Kidney capillary endothelial cell (primary cell): ENCODE data around the gene DCC.

Experiments used
- DNase-seq: peaks from one replicate; pipeline ENCODE4 v3.0.0-alpha.2; 2018; ENCODE audit warnings: low spot score

Gene DCC

DNA sequence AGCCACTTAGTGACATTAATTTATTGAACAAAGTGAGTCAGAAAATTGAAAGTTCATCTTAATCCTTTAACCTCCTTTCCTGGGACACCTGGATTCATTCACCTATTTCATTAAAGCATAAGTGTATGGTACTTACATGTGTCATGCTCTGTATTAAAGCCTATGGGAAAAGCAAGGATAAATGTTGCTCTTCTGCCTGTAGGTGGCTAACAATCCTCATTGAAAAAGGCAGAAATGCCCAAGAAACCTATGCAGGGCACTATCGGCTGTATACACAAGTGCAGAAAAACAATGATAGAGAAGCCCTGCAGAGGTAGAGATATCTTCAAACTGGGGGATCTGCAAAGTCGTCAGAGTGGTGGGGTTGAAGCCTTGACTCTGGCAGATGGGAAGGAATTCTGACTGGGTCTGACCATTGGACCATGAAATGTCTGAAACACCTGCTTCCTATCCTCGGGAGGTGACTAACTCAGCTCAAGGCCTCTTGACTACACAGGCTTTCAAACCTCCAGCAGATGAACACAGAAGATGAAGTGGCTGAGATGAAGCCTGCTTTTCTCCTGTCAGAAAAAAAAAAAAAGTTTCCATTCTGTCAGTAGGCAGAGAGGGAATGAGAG, 83.1 kb downstream of the DCC start:
- no peak for DNase-seq

DNA sequence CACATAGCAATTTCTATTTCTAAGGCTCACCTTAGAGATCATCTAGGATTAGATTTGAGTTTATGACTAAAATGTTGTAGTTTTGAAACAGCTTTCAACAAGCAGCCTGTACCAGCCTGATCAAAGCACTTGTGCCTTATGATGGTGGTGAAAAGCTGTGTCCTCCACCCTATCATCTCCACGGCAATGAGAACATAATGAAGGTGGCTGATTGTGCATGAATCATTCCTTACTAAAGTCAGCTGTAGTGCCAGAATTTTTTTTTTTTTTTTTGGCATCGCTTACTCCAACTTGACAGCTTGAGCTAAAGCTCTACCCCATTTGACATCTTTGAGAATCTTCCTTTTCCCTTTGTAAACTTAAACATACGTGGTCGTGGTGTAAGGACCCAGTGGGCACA, 86.0 kb downstream of the DCC start:
- no peak for DNase-seq

DNA sequence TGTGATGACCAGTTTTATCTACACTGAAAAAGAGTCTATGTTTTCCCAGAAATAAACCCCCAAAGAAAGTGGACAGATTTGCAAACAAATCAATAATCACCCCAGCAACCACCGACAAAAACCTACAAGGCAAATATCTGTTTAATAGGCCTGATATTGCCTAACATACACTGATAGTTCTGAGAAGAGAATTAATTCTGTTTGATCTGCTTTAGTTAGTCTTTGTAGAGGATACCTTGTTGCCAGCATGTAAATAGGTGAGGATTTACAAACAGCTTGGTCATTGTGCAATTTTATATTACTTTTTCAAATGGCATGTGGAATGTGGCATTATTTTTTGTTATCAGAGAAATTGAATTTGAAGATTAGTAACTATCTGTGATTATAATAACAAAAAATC, 86.5 kb downstream of the DCC start:
- no peak for DNase-seq

- DNase-seq: no peak
These were observed 87.7 kb downstream of the DCC start for GRCh38 chr18:52427521-52428175.

DNA sequence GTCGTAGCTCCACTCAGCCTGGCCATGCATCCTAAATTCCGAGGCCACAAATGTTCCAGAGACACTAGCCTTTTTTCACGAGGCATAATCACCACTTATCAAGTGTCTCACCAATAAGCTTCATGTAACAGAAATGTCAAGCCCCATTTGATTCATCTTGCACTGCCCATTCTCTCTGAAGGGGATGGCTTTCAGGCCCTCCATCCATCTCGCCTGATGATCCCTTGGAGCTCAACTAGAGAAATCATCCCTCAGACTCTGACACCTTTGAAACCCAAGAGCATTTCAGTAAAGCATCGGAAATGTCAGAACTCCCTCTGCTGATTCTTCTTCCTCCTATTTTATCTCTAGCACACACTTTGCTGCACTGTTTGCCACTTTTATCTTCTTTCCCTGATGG, 91.7 kb downstream of the DCC start:
- DNase-seq: no peak

DNA sequence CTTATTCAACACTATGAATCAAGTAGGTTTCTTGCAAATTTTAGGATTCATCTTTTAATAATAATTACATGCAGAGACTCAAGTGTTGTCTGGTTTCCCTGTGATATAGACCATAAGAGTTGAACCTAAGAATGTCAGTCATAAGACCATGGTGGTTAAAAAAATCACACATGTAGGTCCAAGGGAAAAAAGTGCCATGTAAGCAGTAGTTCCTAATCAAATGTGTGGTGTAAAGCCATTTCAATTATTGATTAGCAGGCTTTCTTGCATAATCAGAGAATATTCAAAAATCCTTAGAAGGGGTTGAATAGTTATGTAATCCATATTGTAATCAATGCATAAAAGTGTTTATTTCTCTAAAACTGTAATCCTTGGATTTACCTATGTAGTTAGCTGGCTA, 93.8 kb downstream of the DCC start:
- DNase-seq: no peak

DNA sequence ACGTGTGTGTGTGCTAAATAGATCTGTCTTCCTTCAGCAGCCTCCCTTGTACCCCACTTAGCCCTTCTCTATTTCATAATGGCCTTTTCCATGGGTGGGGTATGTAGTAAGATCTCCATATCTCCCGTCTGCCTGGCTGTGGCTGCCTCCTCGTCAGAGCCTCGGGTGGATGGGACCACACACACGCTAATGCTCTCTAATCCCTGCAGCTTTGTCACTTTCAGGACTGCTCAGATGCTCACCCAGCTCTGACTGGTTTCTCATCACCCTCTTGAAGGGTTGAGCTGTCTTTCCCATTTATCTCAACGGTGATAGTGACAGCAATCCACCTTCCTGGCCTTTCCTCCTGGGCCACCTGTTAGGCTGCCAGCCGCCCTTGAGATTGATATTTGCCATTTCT, 95.3 kb downstream of the DCC start:
- no peak for DNase-seq

- DNase-seq: no peak
These were observed 97.2 kb downstream of the DCC start for GRCh38 chr18:52437161-52437560.

- no peak for DNase-seq
These were observed 99.5 kb downstream of the DCC start for GRCh38 chr18:52439457-52439856.

DNA sequence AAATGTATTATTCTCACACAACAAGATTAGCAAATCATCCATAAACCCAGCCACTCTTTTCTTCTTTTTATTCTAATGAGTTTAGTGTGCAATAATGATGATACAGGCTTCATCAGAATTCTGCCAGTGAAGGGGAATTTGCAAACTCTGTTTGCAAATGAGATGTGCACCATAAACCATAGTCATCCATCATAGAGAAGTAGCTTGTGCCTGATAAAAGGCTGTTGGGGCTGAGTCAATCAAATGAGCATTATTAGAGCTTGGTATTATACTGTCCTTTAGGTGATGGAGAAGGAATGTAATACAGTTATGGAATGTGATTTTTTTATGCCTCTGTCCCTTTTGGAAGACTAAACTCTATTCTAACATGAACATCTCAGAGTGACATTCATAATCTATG, 101.8 kb downstream of the DCC start:
- no peak for DNase-seq

GRCh38 chr18:52442686-52443085, 102.7 kb downstream of the DCC start:
- DNase-seq: no peak

DNA sequence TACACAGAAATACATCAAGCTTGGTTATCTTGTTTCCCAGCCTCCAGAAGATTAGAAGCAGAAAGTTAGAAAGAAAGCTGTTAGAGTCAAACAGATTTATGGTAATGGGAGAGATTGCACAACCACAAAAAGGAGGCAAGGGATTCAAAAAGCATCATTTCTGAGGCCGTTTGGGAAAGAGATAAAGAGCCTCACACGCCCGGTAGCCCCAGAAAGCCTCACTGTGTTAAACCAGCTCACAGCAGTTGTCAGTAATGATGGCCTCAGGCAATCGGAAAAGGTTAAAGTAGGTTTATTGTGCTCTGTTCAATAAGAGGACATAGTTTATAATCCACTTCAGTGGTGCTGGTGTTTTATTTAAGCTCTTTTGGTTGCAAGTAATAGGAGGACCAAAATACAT, 111.3 kb downstream of the DCC start:
- no peak for DNase-seq

- DNase-seq: no peak
These were observed 111.9 kb downstream of the DCC start for GRCh38 chr18:52451851-52452250.

DNA sequence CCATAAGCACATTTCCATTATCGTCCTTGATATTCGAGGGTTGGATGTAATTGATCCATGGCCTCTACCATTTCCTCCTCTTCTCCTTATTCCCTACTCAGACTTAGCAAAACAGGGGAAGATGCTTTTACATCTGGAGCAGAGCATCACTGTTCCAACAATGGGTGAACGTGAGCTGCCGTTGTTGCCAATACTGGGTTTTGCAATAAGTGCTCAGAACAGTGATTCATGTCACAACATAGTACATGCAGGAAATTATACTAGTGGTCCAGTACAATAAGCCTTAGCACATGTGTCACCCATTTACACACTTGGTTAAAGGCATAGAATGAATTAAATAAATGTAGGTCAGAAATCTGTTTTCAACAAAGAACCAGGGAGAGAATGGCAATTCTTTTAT, 112.4 kb downstream of the DCC start:
- DNase-seq: no peak

DNA sequence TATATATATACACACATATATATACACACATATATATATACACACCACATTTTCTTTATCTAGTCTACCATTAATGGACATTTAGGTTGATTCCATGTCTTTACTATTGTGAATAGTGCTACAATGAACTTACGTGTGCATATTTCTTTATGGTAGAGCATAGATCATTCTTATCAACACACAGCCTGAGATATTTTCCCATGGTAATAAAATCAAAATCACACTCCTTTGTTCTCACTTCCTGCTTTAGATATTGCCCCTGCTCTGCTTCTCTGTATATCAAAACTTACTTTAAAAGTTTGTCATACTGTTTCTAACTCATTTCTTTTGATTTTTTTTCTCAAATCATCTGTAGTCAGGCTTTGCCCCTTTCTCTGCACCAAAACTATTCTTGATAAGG, 119.9 kb downstream of the DCC start:
- no peak for DNase-seq

GRCh38 chr18:52462853-52463252, 122.9 kb downstream of the DCC start:
- DNase-seq: no peak

DNA sequence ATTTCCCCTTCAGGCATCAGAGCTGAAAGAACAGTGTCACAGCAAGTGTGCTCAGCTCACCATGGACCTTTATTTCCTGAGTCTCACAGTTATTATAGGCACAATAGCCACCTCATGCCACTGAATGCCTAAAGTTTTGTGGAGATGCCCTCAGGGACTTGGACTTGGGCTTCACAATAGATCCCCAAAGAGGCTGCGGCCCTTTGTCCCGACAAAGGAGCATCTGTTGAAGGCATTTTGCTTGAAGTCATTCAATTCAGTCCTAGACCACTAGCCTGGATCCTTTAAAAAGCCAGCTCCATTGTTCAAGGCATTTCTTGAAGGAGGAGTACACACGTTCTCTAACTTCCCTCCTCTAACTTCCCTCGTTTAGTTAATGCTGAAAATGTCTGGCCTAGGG, 125.4 kb downstream of the DCC start:
- no peak for DNase-seq

DNA sequence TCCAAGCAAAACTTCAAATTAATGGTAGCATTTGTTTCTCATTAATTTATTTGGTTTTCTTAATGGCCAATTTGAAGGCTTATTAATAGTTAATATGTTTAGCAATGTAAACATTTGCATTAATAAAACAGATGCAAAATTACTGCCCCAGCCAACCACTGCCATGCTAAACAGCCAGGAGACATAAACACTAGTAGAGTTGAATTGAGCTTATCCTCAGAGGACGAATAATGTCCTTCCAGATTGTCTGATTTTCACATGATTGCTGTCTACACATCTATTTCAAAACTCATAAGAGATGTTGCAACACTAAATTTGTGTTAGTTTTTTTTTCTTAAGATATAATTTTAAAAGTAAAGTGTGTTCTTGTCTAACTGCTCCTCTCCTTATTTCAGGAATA, 128.5 kb downstream of the DCC start:
- no peak for DNase-seq

DNA sequence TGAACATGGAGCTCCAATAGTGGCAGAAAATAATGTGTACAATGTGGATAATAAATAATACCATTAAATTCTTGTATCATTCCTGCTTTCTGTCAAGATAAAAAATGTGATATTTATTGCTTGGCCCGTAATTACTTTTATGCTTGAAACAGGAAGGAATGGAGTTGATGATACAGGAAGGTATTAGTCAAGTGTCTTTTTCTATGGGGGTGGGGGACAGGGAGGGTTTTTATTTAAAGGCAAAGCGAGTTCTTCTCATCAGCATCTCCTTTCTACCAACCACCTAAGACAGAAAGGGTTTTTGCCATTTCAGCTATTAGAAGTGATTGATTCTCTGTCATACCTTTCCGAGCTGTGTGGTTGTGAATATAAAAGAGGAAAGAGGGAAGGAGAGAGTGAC, 135.3 kb downstream of the DCC start:
- DNase-seq: no peak

DNA sequence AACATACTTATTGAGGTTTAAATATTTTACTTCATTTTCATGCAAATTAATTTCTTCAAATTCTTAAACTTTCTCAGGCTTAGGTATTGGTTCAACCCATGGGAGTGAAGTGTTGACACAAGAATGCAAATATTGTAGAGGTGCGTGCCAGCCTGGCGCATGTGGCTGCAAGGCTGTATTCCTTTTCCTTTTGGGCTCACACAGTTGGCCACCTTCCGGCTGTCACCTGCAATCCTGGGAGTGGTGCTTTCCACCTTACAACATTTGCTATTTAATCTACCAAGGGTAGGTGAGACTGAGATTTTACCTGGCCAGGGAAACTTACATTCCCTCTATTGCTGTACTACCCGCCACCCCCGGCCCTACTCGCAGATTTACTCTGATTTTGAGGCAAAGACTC, 141.1 kb downstream of the DCC start:
- DNase-seq: no peak

DNA sequence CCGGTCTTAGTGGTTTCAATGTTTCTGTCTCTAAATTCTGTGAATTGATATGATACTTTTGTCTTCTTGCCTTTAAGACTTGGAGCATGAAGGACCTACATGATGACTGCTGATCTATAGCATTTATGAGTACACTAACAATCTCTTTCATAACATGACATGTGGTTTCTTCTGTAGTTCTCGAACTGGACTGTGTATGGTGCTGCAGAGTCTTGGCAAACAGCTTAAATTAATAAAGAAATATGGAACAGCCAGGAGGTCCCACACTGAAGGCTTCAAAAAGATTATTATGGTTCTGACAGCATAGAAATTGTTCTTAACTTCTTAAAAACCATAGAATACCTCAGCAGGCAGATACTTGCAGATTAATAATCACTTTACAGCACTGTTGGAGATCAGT, 145.0 kb downstream of the DCC start:
- no peak for DNase-seq

DNA sequence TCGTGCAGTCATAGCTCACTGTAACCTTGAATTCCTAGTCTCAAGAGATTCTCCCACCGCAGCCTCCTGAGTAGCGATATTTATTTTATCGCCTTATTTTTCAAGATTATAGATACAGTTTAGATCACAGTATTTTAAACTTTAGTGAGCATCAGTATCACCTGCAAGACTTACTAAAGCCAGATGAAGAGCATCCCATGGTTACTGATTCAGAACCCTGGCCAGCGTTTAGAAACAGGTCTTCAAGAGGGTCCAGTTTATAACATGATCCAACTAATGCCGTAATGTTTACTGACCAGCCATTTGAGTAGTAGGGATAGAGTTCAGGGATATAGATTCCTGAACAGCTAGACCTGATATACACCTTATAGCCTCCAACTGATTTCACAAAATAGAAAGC, 146.1 kb downstream of the DCC start:
- no peak for DNase-seq

GRCh38 chr18:52489396-52490306, 149.7 kb downstream of the DCC start:
- DNase-seq: no peak
